Urothelium cell line (cell line): ENCODE results near the gene CHD9.
"Not testable (repeated sequence)": the region's sequence is repeated elsewhere in the genome, so short reads cannot be mapped to it uniquely, and the experiment has no call there.

Experiments
- DNase-seq: peaks from one replicate; pipeline ENCODE4 v3.0.0; 2011; ENCODE audit warnings: low spot score, mixed read lengths
- FAIRE-seq: peaks from 2 replicates; lab custom pipeline; 2011; peaks lifted over from hg19 to GRCh38; lab: Jason Lieb, UNC

The CHD9 gene

GRCh38 chr16:53130159-53131049, 75.6 kb downstream of the CHD9 start:
- DNase-seq (peak; percentile 98), FAIRE-seq (peak; percentile 91)

DNA sequence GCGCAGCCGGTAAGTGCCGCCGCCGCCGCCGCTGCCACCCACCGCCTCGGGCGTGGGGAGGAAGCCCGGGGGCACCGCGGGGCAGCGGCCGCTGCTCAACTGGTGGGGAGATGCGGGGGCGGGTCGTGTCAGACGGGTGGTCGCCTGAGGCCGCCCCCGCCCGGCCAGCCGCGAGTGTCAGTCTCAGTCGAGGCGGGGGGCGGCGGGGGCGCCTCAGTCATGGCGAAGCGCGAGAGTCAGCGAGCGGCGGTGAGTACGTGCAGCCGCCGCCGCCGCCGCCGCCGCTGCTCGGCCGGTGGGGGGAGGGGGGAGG, 76.2 kb downstream of the CHD9 start:
- DNase-seq (no peak), FAIRE-seq (no peak)

GRCh38 chr16:53131363-53132071, 76.7 kb downstream of the CHD9 start:
- no peak for FAIRE-seq
- DNase-seq, result peak; percentile 55

DNA sequence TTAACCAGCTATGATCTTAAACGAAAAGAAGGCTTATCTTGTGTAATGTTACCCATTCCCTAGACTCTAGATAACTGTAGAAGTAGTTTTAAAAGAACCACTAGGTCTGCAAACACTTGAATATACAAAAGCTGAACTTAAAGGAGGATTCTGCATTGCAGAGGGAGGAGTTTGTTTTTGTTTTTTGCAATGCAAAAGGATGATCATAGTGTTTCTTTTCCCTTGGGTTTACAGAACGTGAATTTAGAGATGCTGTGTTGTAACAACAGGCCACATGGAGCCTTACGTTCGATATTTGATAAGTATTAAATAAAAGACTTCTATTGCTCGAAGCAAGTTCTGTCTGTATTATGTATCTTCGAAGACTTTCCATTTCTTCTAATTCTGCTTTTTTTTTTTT, 77.6 kb downstream of the CHD9 start:
- no peak for FAIRE-seq
- DNase-seq, result no peak

DNA sequence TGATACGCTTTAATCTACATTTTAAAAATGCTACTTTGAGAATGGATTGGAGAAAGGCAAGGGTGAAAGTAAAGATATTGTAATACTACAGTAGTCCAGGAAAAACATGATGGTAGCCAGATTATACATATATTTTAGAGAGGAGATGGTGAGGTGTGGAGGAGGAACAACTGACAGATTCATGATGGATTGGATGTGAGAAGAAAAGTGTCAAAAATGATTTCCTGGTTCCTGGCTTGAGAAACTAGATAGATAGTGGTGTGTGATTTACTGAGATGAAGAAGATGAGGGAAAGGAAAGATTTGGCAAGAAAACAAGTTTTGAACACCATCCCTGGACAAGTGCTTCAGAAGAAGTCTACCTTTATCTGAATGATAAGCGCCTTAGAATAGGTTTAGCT, 80.5 kb downstream of the CHD9 start:
- DNase-seq, result no peak
- FAIRE-seq, result no peak

DNA sequence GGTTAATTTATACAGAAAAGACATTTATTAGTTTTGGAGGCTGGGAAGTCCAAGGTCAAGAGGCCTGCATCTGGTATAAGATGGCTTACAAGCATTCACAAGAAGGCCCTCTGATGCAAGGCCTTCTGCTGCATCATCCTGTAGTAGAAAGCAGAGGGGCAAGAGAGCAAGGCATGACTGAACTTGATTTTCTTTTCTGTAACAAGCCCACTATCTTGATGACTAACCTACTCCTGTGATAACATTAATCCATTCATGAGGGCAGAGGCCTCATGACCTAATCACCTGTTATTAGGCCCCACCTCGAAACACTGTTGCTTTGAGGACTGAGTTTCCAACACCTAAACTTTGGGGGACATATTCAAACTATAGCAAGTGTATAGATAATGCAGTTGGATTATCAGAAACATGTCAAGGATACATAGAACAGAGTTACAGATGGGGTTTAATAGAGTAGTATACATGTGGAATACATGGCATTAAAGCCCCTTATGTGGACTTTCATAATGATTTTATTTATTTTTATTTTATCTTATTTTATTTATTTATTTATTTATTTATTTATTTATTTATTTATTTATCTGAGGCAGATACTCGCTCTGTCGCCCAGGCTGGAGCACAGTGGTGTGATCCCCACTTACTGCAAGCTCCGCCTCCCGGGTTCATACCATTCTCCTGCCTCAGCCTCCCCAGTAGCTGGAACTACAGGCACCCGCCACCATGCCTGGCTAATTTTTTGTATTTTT, 88.2 kb downstream of the CHD9 start:
- DNase-seq (no peak), FAIRE-seq (no peak)

GRCh38 chr16:53147500-53148065, 92.8 kb downstream of the CHD9 start:
- FAIRE-seq (no peak), DNase-seq (no peak)

GRCh38 chr16:53150769-53151168, 96.0 kb downstream of the CHD9 start:
- FAIRE-seq, result no peak

GRCh38 chr16:53152329-53152728, 97.5 kb downstream of the CHD9 start:
- no peak for FAIRE-seq
- no peak for DNase-seq

More at GRCh38 chr16:53150769-53151168, 96.0 kb downstream of the CHD9 start:
- no peak for DNase-seq

- DNase-seq (no peak), FAIRE-seq (no peak)
Observed at GRCh38 chr16:53153130-53153529, 98.3 kb downstream of the CHD9 start.

- DNase-seq (no peak), FAIRE-seq (no peak)
Observed at GRCh38 chr16:53154513-53154912, 99.7 kb downstream of the CHD9 start.

GRCh38 chr16:53156516-53156915, 101.7 kb downstream of the CHD9 start:
- no peak for DNase-seq
- FAIRE-seq, result no peak

DNA sequence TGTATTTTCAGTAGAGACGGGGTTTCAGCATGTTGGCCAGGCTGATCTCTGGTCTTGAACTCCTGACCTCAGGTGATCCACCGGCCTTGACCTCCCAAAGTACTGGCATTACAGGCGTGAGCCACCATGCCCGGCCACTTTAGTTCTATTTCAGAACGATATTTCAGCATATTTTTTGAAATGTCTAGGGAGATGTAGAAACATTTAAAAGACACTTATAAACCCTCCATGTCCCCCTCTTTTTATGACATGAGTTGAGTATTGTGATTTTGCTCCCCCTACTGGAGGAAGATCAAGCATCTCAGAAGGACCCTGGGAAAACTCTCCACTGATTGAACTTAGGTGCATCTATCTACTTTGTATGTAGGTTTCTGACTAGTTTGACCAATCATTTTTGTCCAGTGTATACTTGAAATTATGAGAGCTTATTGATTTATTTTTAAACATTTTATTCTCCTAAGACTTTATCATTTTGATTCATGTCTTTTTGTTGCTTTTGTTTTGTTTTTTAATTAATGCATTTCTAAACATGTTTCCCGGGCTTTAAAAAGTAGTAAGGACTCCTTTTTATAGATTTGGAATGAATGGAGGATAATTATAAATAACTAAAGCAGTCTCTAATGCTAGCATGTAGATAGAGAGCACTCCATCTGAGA, 105.1 kb downstream of the CHD9 start:
- DNase-seq (peak; percentile 23), FAIRE-seq (no peak)

- FAIRE-seq, result no peak
- DNase-seq, result no peak
Observed at GRCh38 chr16:53166099-53166498, 111.3 kb downstream of the CHD9 start.

DNA sequence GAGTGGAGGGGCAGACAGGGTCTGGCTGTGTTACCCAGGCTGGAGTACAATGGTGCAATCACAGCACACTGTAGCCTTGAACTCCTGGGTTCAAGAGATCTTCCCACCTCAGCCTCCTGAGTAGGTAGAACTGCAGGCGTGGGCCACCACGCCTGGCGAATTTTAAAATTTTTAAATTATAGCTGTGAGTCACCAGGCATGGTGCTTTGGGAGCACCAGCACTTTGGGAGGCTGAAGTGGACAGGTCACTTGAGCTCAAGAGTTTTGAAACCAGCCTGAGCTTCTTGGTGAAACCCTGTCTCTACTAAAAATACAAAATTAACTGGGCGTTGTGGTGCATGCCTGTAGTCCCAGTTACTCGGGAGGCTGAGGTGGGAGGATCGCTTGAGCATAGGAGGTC, 114.0 kb downstream of the CHD9 start:
- no peak for FAIRE-seq
- DNase-seq, result no peak

GRCh38 chr16:53172517-53172916, 117.7 kb downstream of the CHD9 start:
- no peak for FAIRE-seq
- no peak for DNase-seq

DNA sequence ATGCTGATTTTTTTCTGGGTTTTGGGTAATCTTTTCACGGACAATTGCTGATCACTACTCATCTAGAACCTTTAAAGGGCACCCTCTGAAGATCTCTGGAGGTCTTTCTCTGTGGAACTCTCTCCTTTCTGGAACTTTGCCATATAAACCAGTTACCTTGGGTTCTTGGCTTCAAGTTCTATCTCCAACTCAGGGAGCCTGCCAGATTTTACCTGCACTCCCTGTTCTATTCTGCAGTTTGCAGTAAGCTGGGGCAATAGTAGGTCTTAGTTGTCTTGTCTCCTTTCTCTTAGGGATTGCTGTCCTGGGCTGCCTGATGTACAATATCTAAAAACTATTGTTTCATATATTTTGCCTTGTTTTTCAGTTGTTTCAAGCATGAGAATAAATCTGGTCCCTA, 120.3 kb downstream of the CHD9 start:
- FAIRE-seq (no peak), DNase-seq (no peak)

DNA sequence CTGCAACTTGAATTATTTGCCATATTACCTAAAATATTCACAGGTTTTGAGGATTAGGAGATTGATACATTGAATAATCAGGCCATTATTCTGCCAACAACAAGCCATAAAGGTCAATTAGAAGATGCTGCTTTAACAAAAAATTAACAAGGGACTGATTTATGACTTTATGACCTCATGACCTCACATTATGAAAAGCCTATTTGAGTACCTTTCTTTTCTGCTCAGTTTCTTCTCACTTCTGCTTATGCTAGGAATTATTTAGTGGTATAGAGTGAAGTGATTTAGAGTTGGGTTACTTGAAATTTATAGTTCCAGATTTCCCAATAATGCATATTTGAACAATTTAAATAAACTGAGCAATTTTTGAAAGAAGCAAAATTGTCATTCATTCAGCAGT, 121.6 kb downstream of the CHD9 start:
- DNase-seq (no peak), FAIRE-seq (no peak)

DNA sequence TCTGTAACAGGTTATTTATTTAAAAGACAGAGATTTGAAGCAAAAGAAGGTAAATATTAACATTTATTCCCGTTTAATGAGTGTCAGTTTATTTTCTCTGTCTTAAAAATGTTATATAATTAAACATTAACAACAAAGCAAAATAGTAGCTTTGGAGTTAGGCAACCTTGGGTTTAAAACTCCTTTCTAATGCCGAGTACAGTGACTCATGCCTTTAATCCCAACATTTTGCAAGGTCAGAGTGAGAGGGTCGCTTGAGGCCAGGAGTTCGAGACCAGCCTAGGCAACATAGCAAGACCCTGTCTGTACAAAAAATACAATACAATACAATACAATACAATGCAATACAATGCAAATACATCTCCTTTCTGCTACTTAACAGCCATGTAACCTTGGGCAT, 128.7 kb downstream of the CHD9 start:
- FAIRE-seq, result no peak

DNA sequence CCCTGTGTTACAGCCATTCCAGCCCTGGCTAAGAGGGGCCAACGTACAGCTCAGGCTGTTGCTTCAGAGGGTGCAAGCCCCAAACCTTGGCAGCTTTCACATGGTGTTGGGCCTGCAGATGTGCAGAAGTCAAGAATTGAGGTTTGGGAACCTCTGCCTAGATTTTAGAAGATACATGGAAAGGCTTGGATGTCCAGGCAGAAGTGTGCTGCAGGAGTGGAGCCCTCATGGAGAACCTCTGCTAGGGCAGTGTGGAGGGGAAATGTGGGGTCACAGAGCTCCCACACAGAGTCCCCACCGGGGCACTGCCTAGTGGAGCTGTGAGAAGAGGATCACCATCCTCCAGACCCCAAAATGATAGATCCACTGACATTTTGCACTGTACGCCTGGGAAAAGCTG, 130.9 kb downstream of the CHD9 start:
- not testable (repeated sequence) for FAIRE-seq, DNase-seq

More for the DNA sequence above, 128.7 kb downstream of the CHD9 start:
- no peak for DNase-seq

DNA sequence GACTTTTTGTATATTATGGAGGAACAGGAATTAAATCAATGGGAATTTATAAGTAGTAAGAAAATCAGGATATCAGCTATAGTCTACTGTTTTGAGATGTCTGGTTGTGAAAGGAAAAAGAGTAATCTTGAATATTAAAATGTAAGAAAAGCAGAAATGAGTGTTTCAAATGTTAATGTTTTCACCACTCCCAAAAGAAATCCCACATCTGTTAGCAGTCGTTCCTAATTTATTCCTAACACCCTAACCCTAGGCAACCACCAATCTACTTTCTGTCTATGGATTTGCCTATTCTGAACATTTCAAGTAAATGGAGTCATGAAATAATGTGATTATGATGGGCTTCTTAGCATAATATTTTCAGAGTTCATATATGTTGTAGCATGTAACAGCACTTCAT, 133.0 kb downstream of the CHD9 start:
- FAIRE-seq, result no peak
- no peak for DNase-seq
